ENCODE measurements around the gene TBX2.
A peak's percentile ranks its signal among the peaks of the same experiment; 100 is the strongest.
"Not testable (repeated sequence)": the region's sequence is repeated elsewhere in the genome, so short reads cannot be mapped to it uniquely, and the experiment has no call there.

Gene TBX2

GRCh38 chr17:61440697-61441096 is 41.1 kb downstream of the TBX2 start:
- no peak for DNase-seq

GRCh38 chr17:61441507-61441906 is 41.9 kb downstream of the TBX2 start:
- DNase-seq: not testable (repeated sequence)

- DNase-seq: no peak
Measured at GRCh38 chr17:61442136-61442775, 42.6 kb downstream of the TBX2 start.

GRCh38 chr17:61442878-61443474 is 43.3 kb downstream of the TBX2 start:
- no peak for DNase-seq

GRCh38 chr17:61443475-61443882 is 43.8 kb downstream of the TBX2 start:
- DNase-seq: no peak

GRCh38 chr17:61444075-61444474 is 44.4 kb downstream of the TBX2 start:
- DNase-seq: no peak

- no peak for DNase-seq
Measured at GRCh38 chr17:61444831-61445230, 45.2 kb downstream of the TBX2 start.

GRCh38 chr17:61447358-61447757 is 47.7 kb downstream of the TBX2 start:
- DNase-seq: no peak

- DNase-seq: no peak
Measured at GRCh38 chr17:61448042-61448441, 48.4 kb downstream of the TBX2 start.

GRCh38 chr17:61449140-61449539 is 49.5 kb downstream of the TBX2 start:
- DNase-seq: not testable (repeated sequence)

GRCh38 chr17:61449707-61450640 is 50.3 kb downstream of the TBX2 start:
- DNase-seq: no peak

GRCh38 chr17:61450641-61451537 is 51.2 kb downstream of the TBX2 start:
- no peak for DNase-seq

GRCh38 chr17:61451538-61452300 is 52.1 kb downstream of the TBX2 start:
- DNase-seq: peak; percentile 57

GRCh38 chr17:61452301-61453290 is 53.0 kb downstream of the TBX2 start, which contains the start of gene TBX4:
Gene TBX4, plus strand, starts transcription at chr17:61452422. Its CDS starts 4,069 bp downstream, at chr17:61456491.
- peak; percentile 59 for DNase-seq

GRCh38 chr17:61453566-61454380 is 54.1 kb downstream of the TBX2 start:
- no peak for DNase-seq

GRCh38 chr17:61454381-61455323 is 55.0 kb downstream of the TBX2 start:
- no peak for DNase-seq

GRCh38 chr17:61455324-61456060 is 55.8 kb downstream of the TBX2 start:
- DNase-seq: no peak

Data from activated effector memory CD4-positive, alpha-beta T cell treated with anti-CD3 and anti-CD28 coated beads, Interleukin-2, amount 50 U/mL, for 16 hours (primary cell).